ENCODE data around the gene RAD52. TPM values are rescaled to one million over a fixed set of nuclear protein-coding genes. Genes with fewer than 3 reads are reported as not detected.

Gene RAD52
- total RNA-seq, 2 experiments from 2014 or later, result 14.6 to 21.8 TPM

- Mint-ChIP-seq H3K4me1 (peaks cover 7% of the 10 kb centered on the region), H3K27ac (peak overlapping the region; percentile 17), H3K36me3 (peaks cover 44% of the 10 kb centered on the region), H3K4me3 (no peak overlapping the region), H3K27me3 (no peaks in the 10 kb centered on the region), H3K9me3 (ENCODE audit: low read depth) (no peaks in the 10 kb centered on the region)
- CTCF ChIA-PET, result interaction anchor here (1.5 kb wide), 1 partner anchor 15 kb away, joined by 4 read pairs; no protein-coding TSS in a partner anchor
- ATAC-seq (no peak), DNase-seq (no peak)
Measured at GRCh38 chr12:920676-921075, 28.8 kb downstream of the RAD52 start.

- no peak for DNase-seq
- no peak overlapping the region for H3K4me3 Mint-ChIP-seq
- H3K9me3 Mint-ChIP-seq (ENCODE audit: low read depth), result no peaks in the 10 kb centered on the region
- peaks cover 24% of the 10 kb centered on the region for H3K4me1 Mint-ChIP-seq
- ATAC-seq, result no peak
- peak overlapping the region; percentile 22 for H3K27ac Mint-ChIP-seq
- CTCF ChIA-PET, result interaction anchor here (0.8 to 1.6 kb wide), 3 partner anchors 11 to 33 kb away, joined by 3 to 4 read pairs (median 3); partner anchors contain the start of gene RAD52
- no peaks in the 10 kb centered on the region for H3K27me3 Mint-ChIP-seq
- peaks cover 58% of the 10 kb centered on the region for H3K36me3 Mint-ChIP-seq
Measured at GRCh38 chr12:916712-917445, 32.6 kb downstream of the RAD52 start.

GRCh38 chr12:916240-916639 lies 33.3 kb downstream of the RAD52 start:
- H3K27ac Mint-ChIP-seq, result peak overlapping the region; percentile 87

GRCh38 chr12:915090-915489 lies 34.4 kb downstream of the RAD52 start:
- peak overlapping the region; percentile 71 for H3K27ac Mint-ChIP-seq
- H3K9me3 Mint-ChIP-seq (ENCODE audit: low read depth), result no peaks in the 10 kb centered on the region
- DNase-seq, result no peak
- H3K4me3 Mint-ChIP-seq, result no peak overlapping the region
- peaks cover 50% of the 10 kb centered on the region for H3K36me3 Mint-ChIP-seq
- CTCF ChIA-PET, result interaction anchor here (0.6 to 1.7 kb wide), 4 partner anchors 34 to 339 kb away, joined by 3 to 6 read pairs (median 4); partner anchors contain the start of gene RAD52
- no peaks in the 10 kb centered on the region for H3K27me3 Mint-ChIP-seq
- ATAC-seq, result peak; percentile 80
- peaks cover 24% of the 10 kb centered on the region for H3K4me1 Mint-ChIP-seq

More at GRCh38 chr12:916240-916639, 33.3 kb downstream of the RAD52 start:
- Mint-ChIP-seq H3K4me3 (peak overlapping the region; percentile 25), H3K9me3 (ENCODE audit: low read depth) (no peaks in the 10 kb centered on the region), H3K27me3 (no peaks in the 10 kb centered on the region), H3K36me3 (peaks cover 57% of the 10 kb centered on the region), H3K4me1 (peaks cover 24% of the 10 kb centered on the region)
- CTCF ChIA-PET, result interaction anchor here (0.8 to 0.9 kb wide), 2 partner anchors 10 to 33 kb away, joined by 3 read pairs; partner anchors contain the start of gene RAD52
- no peak for ATAC-seq
- peak; percentile 52 for DNase-seq

GRCh38 chr12:913919-914698 lies 35.4 kb downstream of the RAD52 start:
- Mint-ChIP-seq H3K4me1 (peaks cover 24% of the 10 kb centered on the region), H3K9me3 (ENCODE audit: low read depth) (no peaks in the 10 kb centered on the region), H3K27ac (peak overlapping the region; percentile 71), H3K36me3 (peaks cover 55% of the 10 kb centered on the region), H3K4me3 (no peak overlapping the region), H3K27me3 (no peaks in the 10 kb centered on the region)
- ATAC-seq (no peak), DNase-seq (no peak)
- CTCF ChIA-PET, result interaction anchor here (0.6 to 1.7 kb wide), 5 partner anchors 35 to 345 kb away, joined by 3 to 6 read pairs (median 4); partner anchors contain the start of gene RAD52

GRCh38 chr12:912466-913235 lies 36.8 kb downstream of the RAD52 start:
- Mint-ChIP-seq H3K4me3 (no peak overlapping the region), H3K36me3 (peaks cover 53% of the 10 kb centered on the region), H3K9me3 (ENCODE audit: low read depth) (no peaks in the 10 kb centered on the region), H3K27ac (no peak overlapping the region), H3K27me3 (no peaks in the 10 kb centered on the region), H3K4me1 (peaks cover 24% of the 10 kb centered on the region)
- ATAC-seq (no peak), DNase-seq (no peak)
- CTCF ChIA-PET, result interaction anchor here (1.2 kb wide), 2 partner anchors 180 to 343 kb away, joined by 3 to 4 read pairs; no protein-coding TSS in a partner anchor

GRCh38 chr12:911191-911826 lies 38.2 kb downstream of the RAD52 start:
- CTCF ChIA-PET, result no interaction called here
- Mint-ChIP-seq H3K36me3 (peaks cover 48% of the 10 kb centered on the region), H3K9me3 (ENCODE audit: low read depth) (no peaks in the 10 kb centered on the region), H3K27me3 (no peaks in the 10 kb centered on the region), H3K27ac (no peak overlapping the region), H3K4me1 (peaks cover 22% of the 10 kb centered on the region), H3K4me3 (no peak overlapping the region)
- DNase-seq (no peak), ATAC-seq (no peak)

GRCh38 chr12:910416-910815 lies 39.1 kb downstream of the RAD52 start:
- Mint-ChIP-seq H3K27me3 (no peaks in the 10 kb centered on the region), H3K4me1 (peaks cover 26% of the 10 kb centered on the region), H3K4me3 (no peak overlapping the region), H3K9me3 (ENCODE audit: low read depth) (no peaks in the 10 kb centered on the region), H3K36me3 (peaks cover 55% of the 10 kb centered on the region), H3K27ac (no peak overlapping the region)
- DNase-seq (no peak), ATAC-seq (no peak)
- CTCF ChIA-PET, result interaction anchor here (0.7 to 1.3 kb wide), 2 partner anchors 11 to 39 kb away, joined by 3 read pairs; partner anchors contain the start of gene RAD52

- Mint-ChIP-seq H3K4me3 (no peak overlapping the region), H3K36me3 (peaks cover 52% of the 10 kb centered on the region), H3K27me3 (no peaks in the 10 kb centered on the region), H3K27ac (peak overlapping the region; percentile 11), H3K9me3 (ENCODE audit: low read depth) (no peaks in the 10 kb centered on the region), H3K4me1 (peaks cover 25% of the 10 kb centered on the region)
- no peak for DNase-seq
- CTCF ChIA-PET, result interaction anchor here (1.3 kb wide), 1 partner anchor 39 kb away, joined by 3 read pairs; the partner anchor contains the start of gene RAD52
- ATAC-seq, result no peak
Measured at GRCh38 chr12:909861-910260, 39.6 kb downstream of the RAD52 start.

- no peaks in the 10 kb centered on the region for H3K27me3 Mint-ChIP-seq
- ATAC-seq, result no peak
- H3K9me3 Mint-ChIP-seq (ENCODE audit: low read depth), result no peaks in the 10 kb centered on the region
- CTCF ChIA-PET, result interaction anchor here (1.1 kb wide), 1 partner anchor 42 kb away, joined by 3 read pairs; the partner anchor contains the start of gene RAD52
- peaks cover 47% of the 10 kb centered on the region for H3K36me3 Mint-ChIP-seq
- no peak for DNase-seq
- peaks cover 36% of the 10 kb centered on the region for H3K4me1 Mint-ChIP-seq
- no peak overlapping the region for H3K4me3 Mint-ChIP-seq
- H3K27ac Mint-ChIP-seq, result no peak overlapping the region
Measured at GRCh38 chr12:907413-908185, 41.9 kb downstream of the RAD52 start.

GRCh38 chr12:906062-906585 lies 43.4 kb downstream of the RAD52 start:
- peaks cover 55% of the 10 kb centered on the region for H3K36me3 Mint-ChIP-seq
- peaks cover 38% of the 10 kb centered on the region for H3K4me1 Mint-ChIP-seq
- ATAC-seq, result peak; percentile 21
- no peak for DNase-seq
- H3K4me3 Mint-ChIP-seq, result no peak overlapping the region
- CTCF ChIA-PET, result interaction anchor here (0.8 to 2.3 kb wide), 9 partner anchors 10 to 337 kb away, joined by 3 to 8 read pairs (median 3); partner anchors contain the start of gene RAD52
- no peaks in the 10 kb centered on the region for H3K27me3 Mint-ChIP-seq
- H3K27ac Mint-ChIP-seq, result peak overlapping the region; percentile 68
- no peaks in the 10 kb centered on the region for H3K9me3 Mint-ChIP-seq (ENCODE audit: low read depth)
